ENCODE measurements around the gene CARNS1. TPM values are rescaled to one million over a fixed set of nuclear protein-coding genes. Genes with fewer than 3 reads are reported as not detected.
"Not testable (repeated sequence)": the region's sequence is repeated elsewhere in the genome, so short reads cannot be mapped to it uniquely, and the experiment has no call there.

Gene CARNS1
- polyA plus RNA-seq, 6 donors from 2014 or later: 0.80 to 2.9 (median 1.7) TPM

- Mint-ChIP-seq H3K36me3 (peaks cover 0 to 4% of the 10 kb centered on the region in 2 donors), H3K4me3 (peak overlapping the region in 2 of 8 donors; percentile 41 to 47), H3K9me3 (no peaks in the 10 kb centered on the region), H3K4me1 (peaks cover 36 to 61% (median 54%) of the 10 kb centered on the region in 3 donors), H3K27ac (peak overlapping the region in 3 of 6 donors; percentile 30 to 79 (median 34)), H3K27me3 (no peaks in the 10 kb centered on the region)
- DNase-seq: no peak
- no peak for ATAC-seq (ENCODE audit: low read depth in 2 of 2)
Measured at GRCh38 chr11:67396259-67396581, 19.3 kb upstream of the CARNS1 start.

GRCh38 chr11:67396587-67397389 is 18.7 kb upstream of the CARNS1 start:
- Mint-ChIP-seq H3K27ac (peak overlapping the region; percentile 16 to 82 (median 72)), H3K4me3 (peak overlapping the region in 4 of 8 donors; percentile 19 to 70 (median 50)), H3K36me3 (peaks cover 0 to 4% of the 10 kb centered on the region in 2 donors), H3K9me3 (no peaks in the 10 kb centered on the region), H3K27me3 (no peaks in the 10 kb centered on the region), H3K4me1 (peaks cover 32 to 58% (median 50%) of the 10 kb centered on the region in 3 donors)
- no peak for ATAC-seq (ENCODE audit: low read depth in 2 of 2)
- no peak for DNase-seq

- H3K36me3 Mint-ChIP-seq: peaks cover 0 to 4% of the 10 kb centered on the region in 2 donors
- H3K4me3 Mint-ChIP-seq: peak overlapping the region in 4 of 8 donors; percentile 31 to 69 (median 52)
- no peak for DNase-seq
- peak overlapping the region in 1 of 6 donors; percentile 58 for H3K27ac Mint-ChIP-seq
- ATAC-seq (ENCODE audit: low read depth in 2 of 2): no peak
- H3K9me3 Mint-ChIP-seq: no peaks in the 10 kb centered on the region
- no peaks in the 10 kb centered on the region for H3K27me3 Mint-ChIP-seq
- H3K4me1 Mint-ChIP-seq: peaks cover 28 to 60% (median 44%) of the 10 kb centered on the region in 3 donors
Measured at GRCh38 chr11:67397536-67397935, 17.9 kb upstream of the CARNS1 start.

GRCh38 chr11:67397986-67398660 is 17.4 kb upstream of the CARNS1 start:
- Mint-ChIP-seq H3K4me3 (peak overlapping the region in 5 of 8 donors; percentile 31 to 69 (median 45)), H3K27ac (peak overlapping the region in 3 of 6 donors; percentile 4 to 12 (median 11))
- no peak for ATAC-seq (ENCODE audit: low read depth in 2 of 2)

GRCh38 chr11:67398661-67399563 is 16.6 kb upstream of the CARNS1 start:
- Mint-ChIP-seq H3K36me3 (peaks cover 4 to 6% of the 10 kb centered on the region in 2 donors), H3K27ac (peak overlapping the region in 1 of 6 donors; percentile 12), H3K4me3 (peak overlapping the region in 6 of 8 donors; percentile 32 to 98 (median 83)), H3K9me3 (no peaks in the 10 kb centered on the region), H3K27me3 (no peaks in the 10 kb centered on the region), H3K4me1 (peaks cover 26 to 61% (median 41%) of the 10 kb centered on the region in 3 donors)
- DNase-seq (no peak), ATAC-seq (ENCODE audit: low read depth in 2 of 2) (no peak)

More at GRCh38 chr11:67397986-67398660, 17.4 kb upstream of the CARNS1 start:
- no peak for DNase-seq
- H3K27me3 Mint-ChIP-seq: no peaks in the 10 kb centered on the region
- peaks cover 0 to 4% of the 10 kb centered on the region in 2 donors for H3K36me3 Mint-ChIP-seq
- no peaks in the 10 kb centered on the region for H3K9me3 Mint-ChIP-seq
- peaks cover 24 to 60% (median 41%) of the 10 kb centered on the region in 3 donors for H3K4me1 Mint-ChIP-seq

DNA sequence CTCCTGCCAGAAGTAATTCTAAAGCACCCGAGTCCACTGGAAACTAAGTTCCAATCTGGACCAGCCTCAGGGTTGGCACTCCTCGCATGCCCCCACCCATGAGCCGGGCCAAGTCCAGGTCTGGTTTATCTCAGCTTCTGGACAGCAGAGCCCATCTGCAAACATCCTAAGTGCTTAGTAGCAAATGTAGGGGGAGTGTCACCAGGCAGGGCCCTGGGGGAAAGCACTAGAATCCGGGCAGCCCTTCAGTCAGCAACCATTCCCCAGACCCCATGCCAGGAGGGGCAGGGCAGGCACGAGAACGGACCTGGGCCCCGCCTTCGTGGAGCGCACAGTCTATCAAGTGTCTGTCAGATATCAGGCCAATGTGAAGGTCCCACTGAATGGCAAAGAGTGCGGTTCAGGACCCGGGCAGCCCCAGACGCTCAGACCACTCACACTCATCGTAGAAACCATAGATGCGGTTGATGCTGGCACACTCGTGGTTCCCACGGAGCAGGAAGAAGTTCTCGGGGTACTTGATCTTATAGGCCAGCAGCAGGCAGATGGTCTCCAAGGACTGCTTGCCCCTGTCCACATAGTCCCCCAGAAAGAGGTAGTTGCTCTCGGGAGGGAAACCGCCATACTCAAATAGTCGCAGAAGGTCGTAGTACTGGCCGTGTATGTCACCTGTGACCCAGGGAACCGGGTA is 15.1 kb upstream of the CARNS1 start:
- no peak for ATAC-seq (ENCODE audit: low read depth in 2 of 2)
- H3K9me3 Mint-ChIP-seq: no peaks in the 10 kb centered on the region

DNA sequence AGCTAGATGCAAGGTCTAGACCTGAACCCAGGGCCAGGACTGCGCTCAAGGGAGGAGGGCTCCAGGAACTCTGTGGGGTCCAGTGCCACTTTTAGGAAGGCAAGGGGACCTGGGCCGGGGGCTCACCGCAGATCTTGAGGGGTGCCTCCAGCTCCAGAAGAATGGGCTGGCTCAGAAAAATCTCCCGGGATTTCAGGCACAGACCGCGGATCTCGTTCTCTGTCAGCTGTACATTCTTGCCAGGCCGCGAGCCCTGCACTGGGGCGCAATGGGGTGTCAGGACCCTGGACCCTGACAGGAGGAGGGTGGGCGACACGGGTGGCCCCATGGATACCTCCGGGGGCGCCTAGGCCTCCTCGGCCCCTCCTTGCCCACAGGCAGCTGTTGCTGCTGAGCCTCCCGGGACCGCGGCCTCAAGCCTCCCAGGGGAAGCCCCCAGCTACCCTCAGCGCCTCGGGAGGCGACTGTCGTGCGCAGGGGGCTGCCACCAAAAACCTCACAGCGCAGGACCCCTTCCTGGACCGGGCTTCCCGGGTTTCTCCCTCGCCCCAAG is 14.5 kb upstream of the CARNS1 start:
- peak overlapping the region; percentile 81 to 98 (median 90) for H3K4me3 Mint-ChIP-seq
- H3K36me3 Mint-ChIP-seq: peaks cover 4 to 9% of the 10 kb centered on the region in 2 donors
- peaks cover 31 to 76% (median 56%) of the 10 kb centered on the region in 3 donors for H3K4me1 Mint-ChIP-seq
- DNase-seq (no peak), ATAC-seq (ENCODE audit: low read depth in 2 of 2) (peak; percentile 4 to 7)
- H3K9me3 Mint-ChIP-seq: no peaks in the 10 kb centered on the region
- H3K27me3 Mint-ChIP-seq: no peaks in the 10 kb centered on the region
- peak overlapping the region in 3 of 6 donors; percentile 61 to 79 (median 61) for H3K27ac Mint-ChIP-seq

More for the DNA sequence above, 15.1 kb upstream of the CARNS1 start:
- Mint-ChIP-seq H3K4me1 (peaks cover 31 to 71% (median 51%) of the 10 kb centered on the region in 3 donors), H3K27me3 (no peaks in the 10 kb centered on the region), H3K4me3 (peak overlapping the region; percentile 81 to 98 (median 90)), H3K36me3 (peaks cover 4 to 9% of the 10 kb centered on the region in 2 donors), H3K27ac (peak overlapping the region in 5 of 6 donors; percentile 20 to 79 (median 61))
- DNase-seq: no peak

DNA sequence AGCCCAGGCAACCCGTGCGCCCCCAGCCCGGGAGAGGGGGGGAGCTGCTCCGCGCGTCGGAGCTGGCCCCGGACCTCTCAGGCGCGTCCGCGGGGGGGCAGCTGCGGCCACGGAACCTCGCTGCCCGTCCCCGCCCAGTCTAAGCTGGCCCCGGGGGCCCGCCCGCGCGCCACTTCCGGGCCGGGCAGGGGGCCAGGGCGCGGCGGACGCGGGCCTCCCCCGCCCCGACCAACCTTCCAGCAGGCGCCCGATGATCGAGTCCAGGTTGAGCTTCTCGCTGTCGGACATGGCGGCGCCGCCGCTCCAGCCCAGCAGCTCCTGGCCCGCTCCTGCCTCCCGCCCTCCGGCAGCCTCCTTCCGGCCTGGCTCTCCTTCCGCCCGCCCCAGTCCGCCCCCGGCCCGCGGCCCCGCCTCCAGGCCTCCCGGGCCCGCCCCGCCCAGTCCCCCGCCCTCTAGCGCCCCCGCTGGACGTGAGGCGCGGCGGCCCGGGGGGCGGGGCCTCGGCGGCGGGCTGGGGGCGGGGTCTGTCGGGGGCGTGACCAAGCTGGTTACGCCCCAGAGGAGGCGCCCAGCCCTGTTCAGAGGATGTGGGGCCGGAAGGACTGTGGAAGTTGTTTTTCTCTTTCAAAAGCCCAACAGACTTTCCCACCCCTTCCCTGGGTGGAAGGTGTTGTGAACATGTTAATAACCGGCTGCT is 13.8 kb upstream of the CARNS1 start, which contains the start of gene PPP1CA:
Gene PPP1CA, minus strand, starts transcription at position 364 of the 697 bp plus-strand sequence. Its CDS starts 76 bp downstream, at position 288.
- no peaks in the 10 kb centered on the region for H3K9me3 Mint-ChIP-seq
- H3K4me1 Mint-ChIP-seq: peaks cover 33 to 78% (median 57%) of the 10 kb centered on the region in 3 donors
- peaks cover 4 to 15% of the 10 kb centered on the region in 2 donors for H3K36me3 Mint-ChIP-seq
- peak within 1 kb of the TSS; percentile 87 to 98 (median 94) for H3K4me3 Mint-ChIP-seq
- no peaks in the 10 kb centered on the region for H3K27me3 Mint-ChIP-seq
- H3K27ac Mint-ChIP-seq: peak within 1 kb of the TSS; percentile 79 to 96 (median 91)
- DNase-seq (peak; percentile 91), ATAC-seq (ENCODE audit: low read depth in 2 of 2) (peak; percentile 73 to 75)

DNA sequence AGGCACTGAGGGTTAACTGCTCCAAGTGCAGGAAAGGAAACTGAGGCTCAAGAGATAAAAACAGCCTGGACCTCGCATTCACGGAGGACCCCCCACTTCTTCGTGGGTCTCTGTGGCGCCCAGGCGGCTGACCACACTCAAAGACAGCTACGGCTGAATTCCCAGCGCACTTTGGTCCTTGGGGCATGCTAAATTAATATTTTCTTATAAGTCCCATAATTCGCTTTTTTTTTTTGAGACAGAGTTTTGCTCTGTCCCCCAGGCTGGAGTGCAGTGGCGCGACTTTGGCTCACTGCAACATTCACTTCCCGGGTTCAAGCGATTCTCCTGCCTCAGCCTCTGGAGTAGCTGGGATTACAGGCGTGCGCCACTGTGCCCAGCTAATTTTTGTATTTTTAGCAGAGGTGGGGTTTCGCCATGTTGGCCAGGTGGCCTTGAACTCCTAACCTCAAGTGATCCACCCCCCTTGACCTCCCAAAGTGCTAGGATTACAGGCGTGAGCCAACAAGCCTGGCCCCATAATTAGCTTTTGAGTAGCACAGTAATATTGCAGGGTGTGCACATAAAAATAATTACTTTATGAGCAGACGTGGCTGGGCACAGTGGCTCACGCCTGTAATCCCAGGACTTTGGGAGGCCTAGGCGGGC is 13.2 kb upstream of the CARNS1 start:
- not testable (repeated sequence) for ATAC-seq (ENCODE audit: low read depth in 2 of 2); DNase-seq; H3K27me3 Mint-ChIP-seq; H3K9me3 Mint-ChIP-seq
- Mint-ChIP-seq H3K27ac (peak overlapping the region in 5 of 6 donors; percentile 84 to 95 (median 88)), H3K36me3 (peaks cover 4 to 16% of the 10 kb centered on the region in 2 donors), H3K4me1 (peaks cover 34 to 79% (median 58%) of the 10 kb centered on the region in 3 donors), H3K4me3 (peak overlapping the region; percentile 87 to 98 (median 94))

DNA sequence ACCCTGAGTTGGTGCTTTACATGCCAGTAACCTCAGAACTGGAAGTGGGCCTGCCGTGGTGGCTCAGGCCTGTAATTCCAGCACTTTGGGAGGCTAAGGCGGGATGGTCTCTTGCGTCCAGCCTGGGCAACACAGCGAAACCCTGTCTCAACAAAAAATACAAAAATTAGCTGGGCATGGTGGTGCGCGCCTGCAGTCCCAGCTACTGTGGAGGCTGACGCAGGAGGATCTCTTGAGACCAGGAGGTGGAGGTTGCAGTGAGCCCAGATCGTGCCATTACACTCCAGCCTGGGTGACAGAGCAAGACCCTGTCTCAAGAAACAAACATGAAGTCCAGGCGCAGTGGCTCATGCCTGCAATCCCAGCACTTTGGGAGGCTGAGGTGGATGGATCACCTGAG is 12.4 kb upstream of the CARNS1 start:
- ATAC-seq (ENCODE audit: low read depth in 2 of 2); H3K27me3 Mint-ChIP-seq; DNase-seq; H3K9me3 Mint-ChIP-seq: not testable (repeated sequence)
- Mint-ChIP-seq H3K4me1 (peaks cover 35 to 80% (median 58%) of the 10 kb centered on the region in 3 donors), H3K4me3 (peak overlapping the region; percentile 87 to 98 (median 96)), H3K27ac (peak overlapping the region; percentile 88 to 97 (median 94)), H3K36me3 (peaks cover 4 to 16% of the 10 kb centered on the region in 2 donors)

Measured in naive B cell (primary cell).